ENCODE measurements around the gene ELFN2. TPM values are rescaled to one million over a fixed set of nuclear protein-coding genes. Genes with fewer than 3 reads are reported as not detected.

The ELFN2 gene
- total and polyA plus RNA-seq, 2 experiments from 2014 or later, result 0.48 to 1.1 TPM

GRCh38 chr22:37387793-37388192 lies 39.5 kb downstream of the ELFN2 start:
- no peak for DNase-seq
- in situ Hi-C loops (cut with MboI), result no loop called here
- no peaks in the 10 kb centered on the region; the same call in 1 of the 2 replicates for H3K27me3 ChIP-seq (replicated peaks; ENCODE audit: insufficient read depth)
- H3K9me3 ChIP-seq (ENCODE audit: low read depth), result no peaks in the 10 kb centered on the region
- no peaks in the 10 kb centered on the region for H4K20me1 ChIP-seq (ENCODE audit: insufficient read depth)
- no peak overlapping the region for H2AFZ ChIP-seq
- H3K27ac ChIP-seq, result no peak overlapping the region
- no peaks in the 10 kb centered on the region for H3F3A ChIP-seq (ENCODE audit: insufficient read depth)
- no peaks in the 10 kb centered on the region for H3K9me2 ChIP-seq (ENCODE audit: insufficient read depth)
- H3K36me3 ChIP-seq (ENCODE audit: low read depth), result no peaks in the 10 kb centered on the region
- no peak overlapping the region for H3K4me2 ChIP-seq (ENCODE audit: unreplicated experiment)
- H3K9ac ChIP-seq, result no peak overlapping the region
- no peaks in the 10 kb centered on the region for H3K79me2 ChIP-seq (ENCODE audit: insufficient read depth)
- H3K4me3 ChIP-seq, result no peak overlapping the region
- TF ChIP-seq EZH2phosphoT487 (IDR thresholded peaks at IDR 0.05; ENCODE audit: insufficient read depth, low read depth), result no peak
- TF ChIP-seq EZH2 (IDR thresholded peaks at IDR 0.05; ENCODE audit: insufficient read depth, poor library complexity, severe bottlenecking), result no peak
- no peaks in the 10 kb centered on the region for H3K4me1 ChIP-seq (ENCODE audit: insufficient read depth)
- WGBS, 2 experiments (ENCODE audit: low coverage in 1 of 2, low lambda C conversion rate in 2 of 2, missing lambda C conversion rate in 2 of 2), result 43 to 48% methylated on average over 4 to 10 of the region's 10 CpGs

GRCh38 chr22:37386441-37386840 lies 40.8 kb downstream of the ELFN2 start:
- Histone ChIP-seq H3K36me3 (ENCODE audit: low read depth) (no peaks in the 10 kb centered on the region), H3K4me3 (no peak overlapping the region), H3K4me2 (ENCODE audit: unreplicated experiment) (no peak overlapping the region), H2AFZ (no peak overlapping the region), H3K9me3 (ENCODE audit: low read depth) (no peaks in the 10 kb centered on the region), H3F3A (ENCODE audit: insufficient read depth) (no peaks in the 10 kb centered on the region), H3K27me3 (replicated peaks; ENCODE audit: insufficient read depth) (no peaks in the 10 kb centered on the region; the same call in 1 of the 2 replicates), H3K27ac (no peak overlapping the region), H3K9me2 (ENCODE audit: insufficient read depth) (no peaks in the 10 kb centered on the region), H3K79me2 (ENCODE audit: insufficient read depth) (no peaks in the 10 kb centered on the region), H3K4me1 (ENCODE audit: insufficient read depth) (no peaks in the 10 kb centered on the region), H4K20me1 (ENCODE audit: insufficient read depth) (no peaks in the 10 kb centered on the region), H3K9ac (no peak overlapping the region)
- WGBS, 2 experiments (ENCODE audit: low coverage in 1 of 2, low lambda C conversion rate in 2 of 2, missing lambda C conversion rate in 2 of 2), result 65 to 66% methylated on average over 19 of the region's 19 CpGs
- in situ Hi-C loops (cut with MboI), result no loop called here
- no peak for TF ChIP-seq EZH2 (IDR thresholded peaks at IDR 0.05; ENCODE audit: insufficient read depth, poor library complexity, severe bottlenecking)
- TF ChIP-seq EZH2phosphoT487 (IDR thresholded peaks at IDR 0.05; ENCODE audit: insufficient read depth, low read depth), result no peak
- DNase-seq, result no peak

- Histone ChIP-seq H3K4me3 (no peak overlapping the region), H3K9ac (no peak overlapping the region), H3K79me2 (ENCODE audit: insufficient read depth) (no peaks in the 10 kb centered on the region), H3K4me1 (ENCODE audit: insufficient read depth) (no peaks in the 10 kb centered on the region), H3K9me2 (ENCODE audit: insufficient read depth) (no peaks in the 10 kb centered on the region), H2AFZ (no peak overlapping the region), H3K27ac (no peak overlapping the region), H3K27me3 (replicated peaks; ENCODE audit: insufficient read depth) (no peaks in the 10 kb centered on the region; the same call in 1 of the 2 replicates), H3F3A (ENCODE audit: insufficient read depth) (no peaks in the 10 kb centered on the region), H3K36me3 (ENCODE audit: low read depth) (no peaks in the 10 kb centered on the region), H3K4me2 (ENCODE audit: unreplicated experiment) (no peak overlapping the region), H4K20me1 (ENCODE audit: insufficient read depth) (no peaks in the 10 kb centered on the region), H3K9me3 (ENCODE audit: low read depth) (no peaks in the 10 kb centered on the region)
- in situ Hi-C loops (cut with MboI), result no loop called here
- WGBS, 2 experiments (ENCODE audit: low coverage in 1 of 2, low lambda C conversion rate in 2 of 2, missing lambda C conversion rate in 2 of 2), result 72 to 76% methylated on average over 8 to 12 of the region's 12 CpGs
- TF ChIP-seq EZH2 (IDR thresholded peaks at IDR 0.05; ENCODE audit: insufficient read depth, poor library complexity, severe bottlenecking), result no peak
- TF ChIP-seq EZH2phosphoT487 (IDR thresholded peaks at IDR 0.05; ENCODE audit: insufficient read depth, low read depth), result no peak
- DNase-seq, result no peak
Measured at GRCh38 chr22:37384691-37385090, 42.6 kb downstream of the ELFN2 start.

- no peaks in the 10 kb centered on the region for H3F3A ChIP-seq (ENCODE audit: insufficient read depth)
- no peak overlapping the region for H2AFZ ChIP-seq
- no peaks in the 10 kb centered on the region for H3K9me3 ChIP-seq (ENCODE audit: low read depth)
- no peak overlapping the region for H3K9ac ChIP-seq
- H3K27ac ChIP-seq, result no peak overlapping the region
- H3K9me2 ChIP-seq (ENCODE audit: insufficient read depth), result no peaks in the 10 kb centered on the region
- H4K20me1 ChIP-seq (ENCODE audit: insufficient read depth), result no peaks in the 10 kb centered on the region
- peak; percentile 48 for DNase-seq
- WGBS, 2 experiments (ENCODE audit: low coverage in 1 of 2, low lambda C conversion rate in 2 of 2, missing lambda C conversion rate in 2 of 2), result 51 to 54% methylated on average over 9 of the region's 9 CpGs
- no peaks in the 10 kb centered on the region for H3K4me1 ChIP-seq (ENCODE audit: insufficient read depth)
- in situ Hi-C loops (cut with MboI), result no loop called here
- no peak overlapping the region for H3K4me2 ChIP-seq (ENCODE audit: unreplicated experiment)
- no peak for TF ChIP-seq EZH2phosphoT487 (IDR thresholded peaks at IDR 0.05; ENCODE audit: insufficient read depth, low read depth)
- no peak for TF ChIP-seq EZH2 (IDR thresholded peaks at IDR 0.05; ENCODE audit: insufficient read depth, poor library complexity, severe bottlenecking)
- peaks cover 4% of the 10 kb centered on the region; the same call in 1 of the 2 replicates for H3K27me3 ChIP-seq (replicated peaks; ENCODE audit: insufficient read depth)
- H3K79me2 ChIP-seq (ENCODE audit: insufficient read depth), result no peaks in the 10 kb centered on the region
- no peak overlapping the region for H3K4me3 ChIP-seq
- no peaks in the 10 kb centered on the region for H3K36me3 ChIP-seq (ENCODE audit: low read depth)
Measured at GRCh38 chr22:37383341-37383740, 43.9 kb downstream of the ELFN2 start.

- Histone ChIP-seq H3K4me2 (ENCODE audit: unreplicated experiment) (peak overlapping the region; percentile 49), H4K20me1 (ENCODE audit: insufficient read depth) (no peaks in the 10 kb centered on the region), H3K4me1 (ENCODE audit: insufficient read depth) (no peaks in the 10 kb centered on the region), H3F3A (ENCODE audit: insufficient read depth) (no peaks in the 10 kb centered on the region), H3K9me2 (ENCODE audit: insufficient read depth) (no peaks in the 10 kb centered on the region), H3K9ac (no peak overlapping the region), H3K9me3 (ENCODE audit: low read depth) (no peaks in the 10 kb centered on the region), H3K36me3 (ENCODE audit: low read depth) (no peaks in the 10 kb centered on the region), H3K27me3 (replicated peaks; ENCODE audit: insufficient read depth) (peaks cover 9% of the 10 kb centered on the region), H3K27ac (no peak overlapping the region), H3K4me3 (no peak overlapping the region), H2AFZ (no peak overlapping the region), H3K79me2 (ENCODE audit: insufficient read depth) (no peaks in the 10 kb centered on the region)
- in situ Hi-C loops (cut with MboI), result no loop called here
- no peak for TF ChIP-seq EZH2 (IDR thresholded peaks at IDR 0.05; ENCODE audit: insufficient read depth, poor library complexity, severe bottlenecking)
- no peak for TF ChIP-seq EZH2phosphoT487 (IDR thresholded peaks at IDR 0.05; ENCODE audit: insufficient read depth, low read depth)
- peak; percentile 49 for DNase-seq
- 28 to 36% methylated on average over 9 of the region's 9 CpGs for WGBS, 2 experiments (ENCODE audit: low coverage in 1 of 2, low lambda C conversion rate in 2 of 2, missing lambda C conversion rate in 2 of 2)
Measured at GRCh38 chr22:37381489-37381888, 45.8 kb downstream of the ELFN2 start.

Data from GM23248 (cell line).